NT2/D1 (cell line): ENCODE measurements around the gene GBP5.

Experiments used
- DNase-seq: peaks from one replicate; pipeline ENCODE4 v3.0.0-alpha.2; 2011; ENCODE audit warnings: low read depth, low spot score
- H3K27me3 ChIP-seq: 2 replicates; pipeline ENCODE4 v1.6.0; 2011; ENCODE audit warnings: mild to moderate bottlenecking; ENCODE audit not compliant: insufficient read length, insufficient read depth
- H3K36me3 ChIP-seq: 2 replicates; pipeline ENCODE4 v1.6.1; 2011; ENCODE audit warnings: mild to moderate bottlenecking, low read length, mixed read lengths; ENCODE audit not compliant: insufficient read depth, insufficient read length
- H3K4me1 ChIP-seq: 2 replicates; pipeline ENCODE4 v1.5.1; 2011; ENCODE audit not compliant: insufficient read depth, insufficient read length
- H3K4me3 ChIP-seq: 2 replicates; pipeline ENCODE4 v1.5.1; 2011; ENCODE audit warnings: low read depth; ENCODE audit not compliant: insufficient read length
- H3K9ac ChIP-seq: 2 replicates; pipeline ENCODE4 v1.6.0; 2011; ENCODE audit warnings: low read depth; ENCODE audit not compliant: insufficient read length
- H3K9me3 ChIP-seq: 2 replicates; pipeline ENCODE4 v1.5.1; 2011; ENCODE audit warnings: mild to moderate bottlenecking, low read length; ENCODE audit not compliant: insufficient read depth
- SUZ12 ChIP-seq: IDR thresholded peaks from 2 replicates; pipeline ENCODE4 v1.6.1; 2011; ENCODE audit not compliant: insufficient read length, insufficient read depth; ENCODE audit errors: extremely low read depth
- YY1 ChIP-seq: IDR thresholded peaks from 2 replicates; pipeline ENCODE4 v1.6.1; 2011; ENCODE audit not compliant: insufficient read length, insufficient read depth
- ZNF274 ChIP-seq: IDR thresholded peaks from 2 replicates; pipeline ENCODE4 v1.6.1; 2011; ENCODE audit warnings: mild to moderate bottlenecking, low read depth, low read length

The GBP5 gene

GRCh38 chr1:89276690-89277089 is 4.0 kb upstream of the GBP5 start:
- Histone ChIP-seq H3K9me3 (no peaks in the 10 kb centered on the region), H3K4me1 (no peaks in the 10 kb centered on the region), H3K27me3 (no peaks in the 10 kb centered on the region), H3K9ac (no peak overlapping the region), H3K36me3 (no peaks in the 10 kb centered on the region), H3K4me3 (no peak overlapping the region)
- no peak for TF ChIP-seq YY1
- TF ChIP-seq SUZ12, result no peak
- no peak for TF ChIP-seq ZNF274
- DNase-seq, result no peak

DNA sequence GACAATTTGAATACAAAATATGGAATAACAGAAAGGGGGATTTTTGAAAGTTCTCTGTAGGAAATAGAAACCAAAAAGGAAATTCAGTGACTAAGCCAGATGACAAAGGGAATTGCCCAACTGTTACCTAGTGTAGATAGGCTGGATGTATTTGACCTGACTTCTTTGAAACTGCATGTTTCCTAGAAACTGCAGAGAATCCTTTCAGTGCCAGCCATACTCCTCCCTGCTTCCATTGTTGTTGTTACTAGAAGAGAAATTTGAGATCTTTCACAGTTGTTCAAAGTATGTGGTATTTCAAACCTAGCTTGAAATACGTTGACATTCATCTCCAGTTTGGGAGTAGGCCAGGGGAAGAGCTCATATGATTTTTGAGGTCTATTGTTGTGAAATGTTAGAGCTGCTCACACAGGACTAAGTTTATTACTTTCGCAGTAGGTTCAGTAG is 1.8 kb upstream of the GBP5 start:
- Histone ChIP-seq H3K27me3 (no peaks in the 10 kb centered on the region), H3K4me1 (no peaks in the 10 kb centered on the region), H3K4me3 (no peak overlapping the region), H3K36me3 (no peaks in the 10 kb centered on the region), H3K9ac (no peak overlapping the region), H3K9me3 (no peaks in the 10 kb centered on the region)
- no peak for TF ChIP-seq ZNF274
- DNase-seq, result no peak

DNA sequence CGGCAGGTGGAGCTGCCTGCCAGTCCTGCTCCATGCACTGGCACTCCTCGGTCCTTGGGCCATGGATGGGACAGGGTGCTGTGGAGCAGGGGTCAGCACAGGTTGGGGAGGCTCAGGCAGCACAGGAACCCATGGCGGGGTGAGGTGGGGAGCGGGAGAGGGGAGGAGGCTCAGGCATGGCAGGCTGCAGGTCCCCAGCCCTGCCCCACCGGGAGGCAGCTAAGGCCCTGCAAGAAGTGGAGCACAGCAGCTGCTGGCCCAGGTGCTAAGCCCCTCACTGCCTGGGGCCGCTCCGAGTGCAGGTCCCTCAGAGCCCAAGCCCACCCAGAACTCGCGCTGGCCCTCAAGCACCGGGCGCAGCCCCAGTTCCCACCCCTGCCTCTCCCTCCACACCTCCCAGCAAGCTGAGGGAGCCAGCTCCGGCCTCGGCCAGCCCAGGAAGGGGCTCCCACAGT is 691 bp upstream of the GBP5 start:
- Histone ChIP-seq H3K4me1 (no peaks in the 10 kb centered on the region), H3K9me3 (no peaks in the 10 kb centered on the region), H3K27me3 (no peaks in the 10 kb centered on the region), H3K36me3 (no peaks in the 10 kb centered on the region), H3K4me3 (no peak overlapping the region), H3K9ac (no peak overlapping the region)
- no peak for TF ChIP-seq SUZ12
- TF ChIP-seq YY1, result no peak
- no peak for TF ChIP-seq ZNF274
- no peak for DNase-seq

GRCh38 chr1:89271341-89272015 is 1.2 kb downstream of the GBP5 start:
- no peak overlapping the region for H3K9ac ChIP-seq
- H3K9me3 ChIP-seq, result no peaks in the 10 kb centered on the region
- no peaks in the 10 kb centered on the region for H3K27me3 ChIP-seq
- no peaks in the 10 kb centered on the region for H3K36me3 ChIP-seq
- H3K4me1 ChIP-seq, result no peaks in the 10 kb centered on the region
- TF ChIP-seq ZNF274, result no peak
- no peak for TF ChIP-seq SUZ12
- no peak for TF ChIP-seq YY1
- no peak overlapping the region for H3K4me3 ChIP-seq
- DNase-seq, result no peak

DNA sequence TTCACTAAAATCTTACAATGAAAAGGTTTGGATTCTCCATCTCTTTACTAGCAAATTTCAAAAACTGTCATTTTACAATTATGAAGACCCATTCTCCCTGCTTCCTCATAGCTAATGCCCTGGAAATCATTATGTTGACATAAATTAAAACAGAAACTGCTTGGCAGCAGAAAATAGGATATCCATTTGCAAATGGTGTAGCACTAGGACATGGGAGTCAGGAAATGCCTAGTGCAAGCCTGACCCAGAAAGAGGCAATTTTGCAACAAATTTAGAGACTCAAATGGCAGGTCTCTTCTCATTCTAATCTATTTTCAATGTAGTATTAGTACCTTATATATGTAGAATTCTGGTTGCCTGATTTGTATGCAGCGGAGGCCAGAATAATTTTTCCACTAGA is 2.2 kb downstream of the GBP5 start:
- Histone ChIP-seq H3K9me3 (no peaks in the 10 kb centered on the region), H3K36me3 (no peaks in the 10 kb centered on the region), H3K4me3 (no peak overlapping the region), H3K9ac (no peak overlapping the region), H3K4me1 (no peaks in the 10 kb centered on the region), H3K27me3 (no peaks in the 10 kb centered on the region)
- no peak for DNase-seq
- TF ChIP-seq SUZ12, result no peak
- TF ChIP-seq YY1, result no peak
- TF ChIP-seq ZNF274, result no peak

- no peak overlapping the region for H3K9ac ChIP-seq
- no peak for TF ChIP-seq YY1
- no peak for TF ChIP-seq SUZ12
- no peak overlapping the region for H3K4me3 ChIP-seq
- H3K27me3 ChIP-seq, result no peaks in the 10 kb centered on the region
- no peaks in the 10 kb centered on the region for H3K4me1 ChIP-seq
- H3K36me3 ChIP-seq, result no peaks in the 10 kb centered on the region
- H3K9me3 ChIP-seq, result no peaks in the 10 kb centered on the region
- DNase-seq, result no peak
Observed at GRCh38 chr1:89269277-89269676, 3.4 kb downstream of the GBP5 start.

DNA sequence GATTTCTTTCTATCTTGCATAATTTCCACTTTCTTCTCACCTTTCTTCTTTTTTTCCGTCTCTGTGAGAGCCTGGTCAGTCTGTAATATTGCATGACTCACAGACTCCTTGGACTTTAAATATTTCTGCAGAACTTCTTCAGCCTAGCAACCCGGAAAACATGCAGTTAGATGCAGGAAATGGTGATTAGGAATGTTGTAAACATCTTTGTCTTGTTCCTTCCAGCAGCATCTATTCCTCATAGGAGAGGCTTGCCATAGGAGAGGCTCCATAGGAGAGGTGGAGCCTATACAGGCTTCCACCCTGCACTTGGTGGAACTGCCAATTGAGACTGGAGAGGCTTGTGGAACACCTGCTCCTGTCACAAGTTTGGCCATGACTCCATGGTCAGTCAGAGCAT is 10.0 kb downstream of the GBP5 start:
- no peak for DNase-seq
- TF ChIP-seq SUZ12, result no peak
- TF ChIP-seq ZNF274, result no peak
- TF ChIP-seq YY1, result no peak
- no peak overlapping the region for H3K4me3 ChIP-seq

More for the DNA sequence above, 10.0 kb downstream of the GBP5 start:
- H3K27me3 ChIP-seq, result no peaks in the 10 kb centered on the region
- H3K36me3 ChIP-seq, result no peaks in the 10 kb centered on the region
- no peak overlapping the region for H3K9ac ChIP-seq
- no peaks in the 10 kb centered on the region for H3K4me1 ChIP-seq
- no peaks in the 10 kb centered on the region for H3K9me3 ChIP-seq
